ENCODE data around the gene RINL.

Gene RINL

DNA sequence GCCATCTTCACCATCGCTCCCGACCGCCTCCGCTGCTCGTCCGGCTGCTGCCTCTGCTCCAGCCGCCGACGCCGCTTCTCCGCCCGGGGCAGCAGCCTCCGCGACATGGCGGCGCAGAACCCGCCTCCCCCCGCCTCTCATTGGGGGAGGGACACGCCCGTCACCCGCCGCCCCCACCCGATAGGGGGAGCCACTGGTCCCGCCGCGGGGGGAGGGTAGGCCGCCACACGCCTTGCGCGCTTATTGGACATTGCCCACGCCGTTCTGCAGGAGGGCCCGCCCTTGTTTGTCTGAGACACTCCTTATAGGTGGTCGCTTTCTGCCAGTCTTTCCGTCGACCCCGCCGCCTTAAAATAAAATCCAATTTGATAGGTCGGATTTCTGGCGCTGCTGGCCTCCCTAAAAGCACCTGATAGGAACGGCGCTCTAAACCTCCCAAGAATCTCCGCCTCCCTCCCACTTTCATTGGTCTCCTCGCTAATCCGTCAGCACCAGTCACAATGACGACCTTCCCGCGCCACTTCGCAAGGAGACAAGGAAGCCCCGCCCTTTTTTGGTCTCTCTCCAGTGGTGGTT is 28.1 kb downstream of the RINL start, which contains the start of gene HNRNPL:
Gene HNRNPL (minus strand): TSS at position 127 of the 576 bp plus-strand sequence. CDS start 20 bp downstream, at position 107.
- peak; percentile 97 to 100 (median 100) for DNase-seq

DNA sequence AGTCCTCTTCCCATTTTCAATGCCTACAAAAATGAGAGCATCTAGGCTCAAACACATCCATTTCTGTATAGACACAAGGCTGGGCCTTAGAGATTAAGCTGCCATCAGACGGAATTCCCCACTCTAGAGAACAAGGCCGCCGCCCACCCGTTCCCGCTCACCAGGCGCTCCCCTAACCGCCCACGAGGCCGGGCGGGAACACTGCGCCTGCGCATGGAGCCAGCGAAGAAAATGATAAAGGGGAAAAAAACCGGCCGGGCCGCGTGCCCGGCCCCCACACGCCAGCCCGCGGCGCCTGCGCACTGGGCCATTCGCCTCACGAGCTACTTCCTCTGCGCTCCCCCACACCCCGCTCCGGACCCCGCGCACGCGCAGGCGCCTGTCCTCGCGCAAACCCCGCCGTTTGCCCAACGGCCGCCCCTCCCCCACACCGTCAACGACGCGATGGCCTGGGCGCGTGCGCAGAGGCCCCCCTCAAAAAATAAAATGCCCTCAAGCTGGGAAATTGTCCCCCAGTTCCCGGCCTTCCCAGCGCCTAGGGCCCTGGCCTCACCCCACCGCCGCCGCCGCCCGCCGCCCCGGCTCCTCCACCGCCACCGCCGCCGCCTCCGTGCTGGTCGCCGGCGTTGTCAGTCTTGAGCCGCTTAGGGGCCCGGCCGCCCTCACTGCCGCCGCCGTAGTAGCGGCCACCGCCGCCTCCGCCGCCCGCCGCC is 28.8 kb downstream of the RINL start:
- peak; percentile 47 to 96 (median 89) for DNase-seq

DNA sequence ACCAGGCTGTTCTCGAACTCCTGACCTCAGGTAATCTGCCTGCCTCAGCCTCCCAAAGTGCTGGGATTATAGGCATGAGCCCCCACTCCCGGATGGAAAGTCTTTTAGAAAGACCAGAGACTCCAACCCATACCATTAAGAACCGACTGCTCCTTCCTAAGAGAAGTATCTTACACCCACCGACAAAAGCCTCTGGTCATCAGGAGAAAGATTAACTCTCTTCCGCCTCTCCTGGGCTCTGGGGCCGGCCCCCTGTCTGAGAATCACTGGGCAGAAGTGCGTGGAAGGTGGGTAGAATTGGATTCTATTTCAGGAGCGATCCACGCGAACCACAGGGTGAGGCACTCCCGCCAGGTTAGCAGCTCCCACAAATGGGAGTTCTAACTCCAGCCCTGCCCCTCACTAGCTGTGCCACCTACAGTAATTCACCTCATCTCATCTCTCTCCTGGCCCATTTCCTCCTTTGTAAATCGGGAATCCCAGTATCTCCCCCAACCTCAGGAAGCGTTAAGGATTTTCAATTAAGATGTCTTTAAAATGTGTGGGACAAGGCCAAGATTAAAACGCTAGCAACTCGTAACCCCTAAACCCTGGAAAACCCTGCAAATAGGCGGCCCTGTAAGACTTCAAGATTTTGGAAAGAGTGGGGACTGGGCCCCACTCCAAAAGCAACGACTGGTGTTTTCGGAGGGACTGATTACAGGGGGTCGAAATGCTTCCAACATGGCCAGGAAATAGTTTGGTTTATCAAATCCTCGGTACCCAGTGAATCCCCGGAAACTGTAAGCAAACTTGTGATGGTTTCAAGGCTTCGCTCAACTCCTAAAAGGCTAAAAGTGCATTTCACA is 29.6 kb downstream of the RINL start:
- DNase-seq, result no peak

DNA sequence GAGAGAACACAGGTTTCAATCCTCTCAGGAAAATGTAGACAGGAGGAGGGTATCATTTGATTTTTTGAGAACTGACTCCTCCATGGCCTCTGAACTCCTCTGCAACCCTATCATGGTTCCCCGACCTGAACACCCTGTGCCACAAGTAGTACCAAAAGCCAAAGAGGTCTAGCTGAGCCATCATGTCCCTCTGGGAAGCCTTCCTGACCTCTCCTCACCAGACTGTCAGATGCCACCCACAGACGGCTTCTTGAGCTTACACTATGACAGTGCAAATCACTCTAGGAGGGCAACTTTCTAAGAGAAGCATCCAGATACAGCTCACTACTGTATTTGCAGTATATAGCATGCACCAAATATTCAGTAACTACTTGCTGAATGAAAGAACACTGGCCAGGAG is 32.0 kb downstream of the RINL start:
- no peak for DNase-seq

DNA sequence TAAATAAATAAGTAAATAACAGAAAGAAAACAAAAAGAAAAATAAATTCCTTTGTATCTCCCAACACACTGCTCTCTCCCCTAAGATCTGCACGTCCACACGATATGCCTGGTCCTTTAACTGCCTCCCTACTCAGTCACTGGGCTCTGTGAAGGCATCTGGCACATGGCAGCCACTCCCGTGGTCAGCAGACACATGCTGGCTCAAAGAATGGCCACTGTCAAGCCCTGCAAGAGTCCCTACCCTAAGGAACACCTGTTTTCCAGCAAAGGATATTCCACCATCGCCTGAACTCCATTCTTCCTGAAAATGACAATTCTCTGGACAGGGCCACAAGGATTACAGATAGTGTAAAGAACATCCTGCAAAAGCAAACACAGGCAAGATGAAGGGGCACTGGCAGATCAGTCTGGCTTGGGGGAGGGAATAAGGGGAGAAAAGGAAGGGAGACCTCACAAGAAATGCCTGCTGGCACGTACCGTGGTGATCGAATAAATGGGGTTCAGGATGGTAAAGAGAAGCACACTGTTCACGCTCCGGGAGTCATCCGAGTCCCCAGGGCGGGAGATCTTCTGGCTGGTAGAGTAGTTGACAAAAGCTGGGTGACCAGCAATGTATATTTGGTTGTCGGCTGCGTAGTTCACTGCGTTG is 32.6 kb downstream of the RINL start:
- no peak for DNase-seq

DNA sequence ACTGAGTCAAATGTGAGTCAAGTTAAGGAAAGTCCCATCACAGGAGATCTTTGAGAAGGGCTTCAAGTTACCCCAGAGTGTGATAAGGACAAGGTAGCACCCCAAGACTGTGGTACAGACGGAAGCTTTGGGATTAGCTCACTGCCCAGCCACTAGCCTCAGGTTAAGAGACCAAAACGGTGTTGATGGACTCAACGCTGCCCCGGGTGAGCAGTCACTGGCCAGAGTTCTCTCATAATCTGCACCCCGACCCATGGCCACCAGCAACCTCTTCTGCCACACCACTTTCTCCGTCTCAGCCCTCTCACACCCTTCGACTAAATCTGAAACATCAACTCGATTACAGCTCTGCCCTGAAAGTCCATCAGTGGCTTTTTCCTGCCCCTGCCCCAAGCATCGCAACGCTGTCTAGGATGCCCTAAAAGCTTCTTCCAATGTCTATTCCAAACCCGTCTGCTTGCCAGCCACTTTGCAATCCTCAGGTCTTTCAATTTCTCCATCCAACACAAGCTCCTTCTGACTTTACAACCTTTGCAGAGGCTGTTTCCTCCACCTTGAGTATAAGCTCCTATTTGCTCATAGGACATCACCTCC is 33.9 kb downstream of the RINL start:
- DNase-seq, result no peak

DNA sequence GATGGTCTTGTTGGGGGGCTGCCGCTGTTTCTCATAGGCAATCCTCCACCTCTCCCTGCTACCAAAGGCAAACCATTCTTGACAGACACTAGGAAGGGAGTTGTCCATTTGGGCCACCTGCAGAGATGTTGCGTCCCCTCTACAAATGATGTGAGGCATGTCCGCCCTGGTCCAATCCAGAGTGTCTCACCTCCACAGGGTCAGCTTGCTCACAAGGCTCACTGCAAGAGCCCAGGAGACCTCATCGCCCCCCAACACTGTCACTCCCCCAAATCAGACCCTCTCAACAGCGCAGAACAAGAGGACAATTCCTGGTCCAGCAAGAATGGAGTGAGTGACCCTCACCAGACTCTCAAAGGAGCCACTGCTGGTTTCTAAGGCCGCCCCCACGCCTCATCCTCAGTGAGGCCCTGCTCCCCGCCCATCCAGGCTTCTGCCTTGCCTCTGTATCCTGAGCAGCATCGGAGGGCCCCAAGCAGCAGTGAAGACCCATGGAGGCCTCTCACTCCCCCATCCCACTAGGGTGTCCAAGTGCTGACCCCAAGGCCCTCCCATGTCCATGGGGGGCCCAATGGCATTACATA is 34.8 kb downstream of the RINL start:
- DNase-seq, result no peak

DNA sequence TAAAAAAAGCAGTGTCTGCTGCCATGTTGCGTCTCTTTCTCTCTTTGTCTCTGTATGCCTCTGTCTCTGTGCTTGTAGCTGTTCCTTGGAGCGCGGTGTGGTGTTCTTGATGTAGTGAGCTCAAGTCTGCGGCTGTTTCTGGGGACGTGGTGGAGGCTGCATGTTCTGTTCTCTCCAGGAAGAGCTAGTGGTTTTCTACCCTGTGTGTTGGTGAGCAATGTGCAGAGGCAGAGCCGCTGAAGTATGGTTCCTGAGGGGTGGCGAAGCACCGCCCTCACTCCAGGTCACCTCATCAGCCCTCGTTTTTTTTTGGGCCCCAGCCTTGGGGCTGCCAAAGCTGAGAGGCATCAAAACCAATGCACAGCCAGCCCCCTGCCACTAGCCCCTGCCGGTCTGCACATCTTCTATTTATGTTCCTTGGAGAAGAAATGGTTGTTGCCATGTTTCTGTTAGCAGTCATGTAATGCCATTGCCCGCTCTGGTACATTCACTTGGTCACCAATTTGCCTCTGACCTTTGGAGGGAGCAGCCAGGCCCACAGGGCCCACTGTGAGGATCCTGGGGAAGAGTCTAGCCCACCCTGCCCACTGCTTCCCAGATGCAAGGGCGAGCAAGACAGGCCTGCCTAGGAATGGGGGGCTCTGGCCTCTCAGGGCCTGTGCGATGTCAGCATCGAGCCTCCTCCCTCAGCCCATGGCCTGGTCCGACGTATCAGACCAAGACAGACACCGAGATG is 35.5 kb downstream of the RINL start:
- no peak for DNase-seq

DNA sequence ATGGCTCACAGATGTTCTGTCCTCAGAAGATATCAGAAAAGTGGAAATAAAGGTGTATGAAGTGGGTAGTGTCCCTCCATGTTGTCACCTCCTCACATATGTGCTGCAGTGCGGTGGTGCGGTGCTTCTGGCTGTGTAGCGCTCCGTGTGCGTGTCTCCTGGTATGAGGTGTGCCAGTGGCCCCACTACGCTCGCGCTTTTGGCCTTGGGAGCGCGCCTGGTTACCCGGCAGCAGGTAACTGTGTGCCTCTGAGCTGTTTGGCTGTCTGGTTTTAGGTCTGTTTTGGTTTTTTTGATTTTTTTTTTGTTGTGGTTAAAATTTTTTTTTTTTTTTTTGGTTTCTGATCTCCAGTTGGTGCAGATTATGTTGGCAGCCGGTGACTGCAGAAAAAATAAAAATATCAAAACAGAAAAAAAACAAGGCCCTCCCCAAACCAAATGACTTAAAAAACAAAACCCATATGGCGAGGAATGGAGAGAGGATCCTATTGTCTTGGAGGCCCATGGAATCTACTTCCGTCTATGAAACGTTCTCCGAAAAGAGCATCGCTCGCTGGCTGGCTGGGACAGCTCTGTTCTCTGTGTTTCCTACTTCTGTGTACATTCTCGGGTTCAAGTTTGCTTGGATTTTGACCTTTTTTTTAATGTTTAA is 36.2 kb downstream of the RINL start:
- no peak for DNase-seq

DNA sequence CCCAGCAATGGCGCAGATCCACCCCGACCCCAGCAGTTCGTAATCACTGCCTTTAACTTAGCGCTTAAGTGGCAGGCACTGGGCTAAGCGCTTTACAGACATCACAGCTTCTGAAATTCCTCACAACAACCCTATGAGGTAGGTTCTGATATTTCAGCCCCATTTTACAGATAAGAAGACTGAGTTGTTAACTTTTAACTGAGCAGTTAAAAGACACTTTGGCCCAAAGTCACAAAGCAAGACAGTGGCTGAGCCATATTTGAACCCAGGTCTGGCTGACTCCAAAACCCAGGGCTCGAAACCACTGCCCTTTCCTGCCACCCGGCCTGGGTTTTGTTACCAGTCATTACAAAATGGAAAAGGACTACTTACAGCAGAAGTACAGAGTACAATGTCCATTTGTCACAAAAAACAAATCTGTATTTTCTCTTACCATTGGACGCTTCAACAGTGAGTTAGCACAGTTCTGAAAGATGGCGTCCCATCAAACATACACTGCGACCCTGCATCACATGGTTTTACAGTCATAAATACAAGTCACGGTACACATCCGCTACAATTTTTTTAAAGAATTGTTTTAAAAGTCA is 36.8 kb downstream of the RINL start:
- DNase-seq, result no peak

DNA sequence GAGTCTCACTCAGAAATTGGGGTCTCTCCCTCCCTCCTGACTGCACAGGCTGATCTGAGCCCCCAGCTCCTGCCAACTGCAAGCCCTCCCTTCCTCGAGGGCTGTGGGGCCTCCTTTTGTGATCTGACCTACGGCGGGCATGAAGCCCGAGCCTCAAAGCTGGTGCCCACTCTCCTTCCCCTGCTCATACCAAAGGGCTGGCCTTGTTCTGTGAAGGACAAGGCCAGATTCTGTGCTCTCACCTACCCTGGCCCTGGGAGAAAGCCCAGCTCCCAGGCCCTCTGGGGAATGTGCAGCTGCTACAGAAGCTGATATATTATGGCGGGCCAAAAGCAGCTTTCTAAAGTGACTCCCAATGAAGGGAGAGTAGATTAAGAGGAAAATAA is 37.5 kb downstream of the RINL start:
- DNase-seq, result no peak

DNA sequence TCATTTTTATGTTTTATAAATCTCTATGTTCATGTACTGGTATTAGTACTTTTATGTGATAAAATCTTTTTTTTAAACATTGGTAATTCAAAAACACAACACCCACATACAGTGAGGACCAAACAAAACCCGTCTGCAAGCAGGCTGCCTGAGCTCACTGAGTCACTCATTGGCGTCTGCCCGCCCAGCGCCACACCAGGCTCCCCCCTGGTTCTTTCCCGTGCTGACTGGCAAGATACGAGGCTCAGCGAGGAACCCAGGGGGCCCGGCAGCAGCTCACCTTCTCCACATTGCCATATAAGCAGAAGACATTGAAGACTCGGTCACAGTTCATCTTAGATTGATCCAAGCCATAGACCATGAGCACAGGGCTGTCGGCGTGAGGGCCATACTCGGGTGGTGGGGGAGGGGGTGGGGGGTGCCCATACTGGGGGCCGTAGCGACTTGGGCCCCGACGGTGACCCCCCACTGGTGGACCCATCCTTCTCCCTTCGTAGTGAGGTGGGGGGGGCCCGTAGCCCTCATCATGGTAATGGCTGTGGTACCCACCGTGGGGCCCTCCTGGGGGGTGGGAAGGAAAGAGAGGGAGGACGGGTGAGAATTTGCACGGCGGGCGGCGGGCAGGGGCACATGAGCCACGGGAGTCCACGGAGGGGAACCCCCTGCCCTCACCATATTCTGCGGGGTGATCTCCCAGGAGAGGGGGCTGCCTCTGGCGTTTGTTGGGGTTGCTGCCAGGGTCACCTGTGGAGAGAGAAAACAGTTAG is 38.1 kb downstream of the RINL start:
- no peak for DNase-seq

DNA sequence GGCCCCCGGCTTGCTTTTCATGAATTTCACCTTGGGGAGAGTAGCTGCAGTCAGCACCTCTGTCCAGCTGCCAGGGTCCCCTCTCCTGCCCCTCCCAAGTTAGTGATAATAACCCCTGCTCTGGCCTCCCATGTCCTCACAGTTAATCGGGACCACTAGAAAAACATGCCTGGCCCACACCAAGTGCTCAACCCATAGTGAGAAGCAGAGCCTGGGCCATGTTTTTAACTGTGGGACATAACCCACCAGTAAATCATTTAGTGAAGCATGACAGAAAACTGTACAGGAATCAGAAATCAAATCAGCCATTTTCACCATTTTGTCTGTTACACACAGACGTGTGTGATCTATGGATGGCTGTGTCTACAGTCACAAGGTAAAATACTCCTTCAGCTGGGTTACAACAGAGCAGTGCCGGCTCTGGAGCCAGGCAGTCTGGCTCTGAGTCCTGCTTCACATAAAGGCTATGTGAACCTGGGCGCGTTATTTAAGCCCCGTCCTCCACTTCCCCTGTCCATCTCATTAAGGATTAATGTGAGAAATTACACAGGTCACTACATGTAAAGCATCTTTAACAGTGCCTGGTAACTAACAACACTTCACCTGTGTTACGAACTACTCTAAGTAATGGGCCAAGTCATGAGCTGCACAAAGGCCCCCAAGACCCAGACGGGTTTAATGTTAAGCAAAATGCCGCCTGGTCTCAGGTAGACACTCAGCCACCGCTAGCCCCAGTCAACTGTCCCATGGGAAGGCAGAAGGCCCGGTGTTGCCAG is 38.9 kb downstream of the RINL start:
- no peak for DNase-seq

DNA sequence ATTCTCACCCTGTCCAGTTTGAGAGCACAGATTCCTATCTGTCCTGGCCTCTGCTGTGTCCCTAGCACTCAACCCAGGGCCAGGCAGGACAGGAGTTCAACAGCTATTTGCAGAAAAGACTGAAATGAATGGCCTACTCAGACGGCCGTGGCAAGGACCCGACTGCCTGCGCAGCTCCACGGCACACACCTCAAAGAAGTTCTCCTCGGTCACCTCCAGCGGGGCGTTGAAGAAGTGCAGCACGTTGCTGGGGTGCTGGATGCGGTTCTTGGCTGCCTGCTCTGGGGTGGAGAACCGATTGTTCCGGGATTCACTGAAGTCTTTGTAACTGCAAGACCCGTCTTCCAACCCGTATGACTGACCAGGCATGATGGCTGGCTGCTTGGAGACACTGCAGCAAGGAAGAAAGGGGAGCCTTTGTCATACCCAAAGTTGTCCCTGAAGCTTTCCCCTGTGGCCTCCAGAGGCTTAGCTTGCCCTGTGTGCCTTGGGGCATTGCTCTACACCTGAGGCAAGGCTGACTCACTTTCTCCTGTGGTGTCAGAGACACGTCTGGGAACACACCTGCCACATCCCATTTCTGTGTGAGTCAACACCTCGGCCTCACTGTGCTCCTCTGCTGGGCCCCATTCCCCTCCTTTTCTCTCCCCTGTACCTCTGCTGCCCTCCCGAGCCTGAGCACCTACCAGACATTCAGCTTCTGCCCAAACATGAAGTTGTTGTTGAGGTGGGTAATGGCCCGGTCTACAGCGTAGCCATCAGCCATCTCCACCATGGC is 39.7 kb downstream of the RINL start:
- DNase-seq, result no peak

DNA sequence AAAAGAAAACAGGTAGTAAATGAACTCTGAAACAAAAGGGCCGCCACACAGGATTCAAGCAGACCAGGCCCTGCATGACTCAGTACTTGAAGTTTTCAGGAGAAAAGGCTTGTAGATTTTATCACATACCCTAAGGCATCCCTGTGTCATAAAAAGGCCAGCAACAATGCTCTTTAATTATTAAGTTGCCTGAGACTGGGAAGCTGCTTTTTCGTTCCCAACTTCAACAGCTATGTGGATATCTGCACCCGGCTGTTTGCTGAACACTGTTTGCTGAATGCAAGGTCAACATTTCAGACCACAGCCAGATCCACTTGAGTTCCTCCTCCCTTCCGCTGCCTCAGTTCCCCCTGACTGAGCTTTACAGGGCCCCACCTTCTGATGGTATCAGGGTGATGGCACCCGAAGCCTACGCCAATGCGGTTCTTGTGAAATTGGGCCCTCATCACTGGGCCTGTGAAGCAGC is 40.4 kb downstream of the RINL start:
- no peak for DNase-seq

DNA sequence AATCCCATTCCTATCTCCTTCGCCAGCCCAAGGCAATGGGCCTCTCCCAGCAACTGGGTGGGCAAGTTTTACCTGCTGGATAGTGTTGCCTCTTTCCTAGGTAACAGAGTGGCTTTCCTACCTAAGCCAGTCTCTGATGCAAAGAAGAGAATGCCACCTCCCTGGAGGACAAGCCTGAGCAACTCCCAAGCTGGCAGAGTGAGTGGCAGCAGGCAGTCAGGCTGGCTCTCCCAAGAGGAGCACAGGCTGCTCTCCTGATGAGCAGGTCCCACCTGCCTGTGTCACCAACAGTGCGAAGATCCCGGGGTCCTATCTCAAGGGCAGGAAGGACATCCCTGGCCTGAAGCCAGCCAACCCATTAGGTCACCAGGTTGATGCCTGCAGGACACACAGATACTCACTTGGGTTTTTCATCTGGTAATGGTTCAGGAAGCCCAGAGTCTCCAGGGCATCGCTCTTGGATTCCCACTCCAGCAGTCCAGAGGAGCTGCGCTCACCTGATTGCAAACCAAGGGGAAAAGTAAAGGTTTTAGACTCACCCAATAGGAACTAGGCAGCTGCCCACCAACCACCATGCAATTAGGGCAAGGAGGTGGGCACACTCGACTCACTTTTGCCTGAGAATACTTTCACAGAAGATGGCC is 41.0 kb downstream of the RINL start:
- no peak for DNase-seq

All from anterior cingulate cortex (tissue), 58 donors.